AG09309 (cell line): ENCODE measurements around the gene MYBBP1A.

ENCODE experiments used
- DNase-seq: peaks from one replicate; pipeline ENCODE4 v3.0.0-alpha.2; 2010; ENCODE audit warnings: low read depth
- H3K4me3 ChIP-seq: 2 replicates; pipeline ENCODE4 v1.5.1; 2011; ENCODE audit warnings: mild to moderate bottlenecking, low read depth, low read length, moderate library complexity; ENCODE audit not compliant: control insufficient read depth
- CTCF ChIP-seq: IDR thresholded peaks from 2 replicates; pipeline ENCODE4 v1.5.1; 2011; ENCODE audit warnings: mild to moderate bottlenecking, low read depth, low read length, inconsistent platforms; ENCODE audit not compliant: insufficient read depth, control insufficient read depth; ENCODE audit errors: missing control alignments

Gene MYBBP1A

GRCh38 chr17:4539576-4540223, 15.5 kb downstream of the MYBBP1A start:
- TF ChIP-seq CTCF, result no peak

GRCh38 chr17:4539025-4539424, 16.2 kb downstream of the MYBBP1A start:
- H3K4me3 ChIP-seq, result no peak overlapping the region
- no peak for TF ChIP-seq CTCF
- no peak for DNase-seq

More at GRCh38 chr17:4539576-4540223, 15.5 kb downstream of the MYBBP1A start:
- H3K4me3 ChIP-seq, result no peak overlapping the region
- DNase-seq, result no peak

GRCh38 chr17:4538236-4539002, 16.8 kb downstream of the MYBBP1A start:
- H3K4me3 ChIP-seq, result no peak overlapping the region
- DNase-seq, result no peak
- no peak for TF ChIP-seq CTCF

- H3K4me3 ChIP-seq, result no peak overlapping the region
- no peak for DNase-seq
- no peak for TF ChIP-seq CTCF
These were observed 17.5 kb downstream of the MYBBP1A start for GRCh38 chr17:4537451-4538235.

GRCh38 chr17:4536742-4537411, 18.3 kb downstream of the MYBBP1A start:
- no peak overlapping the region for H3K4me3 ChIP-seq
- TF ChIP-seq CTCF, result no peak
- no peak for DNase-seq

- DNase-seq, result no peak
- TF ChIP-seq CTCF, result no peak
- no peak overlapping the region for H3K4me3 ChIP-seq
These were observed 18.9 kb downstream of the MYBBP1A start for GRCh38 chr17:4536259-4536741.
